Fibroblast of lung (primary cell): ENCODE measurements around the gene SHISAL1. TPM values are rescaled to one million over a fixed set of nuclear protein-coding genes. Genes with fewer than 3 reads are reported as not detected.
A peak's percentile ranks its signal among the peaks of the same experiment; 100 is the strongest.

Experiments
- DNase-seq, 2 donors: peaks; one replicate each; pipeline versions ENCODE4 v3.0.0 to v3.0.0-alpha.2; 2010; ENCODE audit warnings: low read depth in 2 of 2
- H2AFZ ChIP-seq: 2 replicates; pipeline ENCODE4 v1.5.1; 2012; ENCODE audit warnings: low read length, control low read depth, inconsistent platforms
- H3K27ac ChIP-seq: 2 replicates; pipeline ENCODE4 v1.5.1; 2011; ENCODE audit warnings: low read length, control low read depth; ENCODE audit not compliant: insufficient read depth
- H3K27me3 ChIP-seq: 2 replicates; pipeline ENCODE4 v1.5.1; 2011; ENCODE audit warnings: mild to moderate bottlenecking, low read length; ENCODE audit not compliant: control insufficient read depth, insufficient read depth
- H3K36me3 ChIP-seq: 2 replicates; pipeline ENCODE4 v1.5.1; 2011; ENCODE audit warnings: low read length; ENCODE audit not compliant: control insufficient read depth, insufficient read depth
- H3K4me1 ChIP-seq: 2 replicates; pipeline ENCODE4 v1.5.1; 2011; ENCODE audit warnings: low read length; ENCODE audit not compliant: control insufficient read depth, insufficient read depth; ENCODE audit errors: extremely low read depth
- H3K4me2 ChIP-seq: 2 replicates; pipeline ENCODE4 v1.5.1; 2011; ENCODE audit warnings: low read length, control low read depth; ENCODE audit not compliant: insufficient read depth; ENCODE audit errors: extremely low read depth
- H3K4me3 ChIP-seq, 4 experiments: fragments of 200-600 bp in 1 of 4; sonication (generic) in 1 of 4; replicated peaks in 1 of 4; 2 replicates each; pipeline ENCODE4 v1.5.1; 2011 to 2016; ENCODE audit warnings: low read length in 4 of 4, low read depth in 3 of 4, mild to moderate bottlenecking in 3 of 4, control low read depth in 2 of 4, inconsistent platforms in 1 of 4, mixed read lengths in 1 of 4; ENCODE audit not compliant: insufficient read depth in 1 of 4; ENCODE audit errors: control extremely low read depth in 1 of 4
- H3K79me2 ChIP-seq: 2 replicates; pipeline ENCODE4 v1.5.1; 2012; ENCODE audit warnings: mild to moderate bottlenecking, low read length, inconsistent platforms; ENCODE audit not compliant: control insufficient read depth, insufficient read depth
- H3K9ac ChIP-seq: 2 replicates; pipeline ENCODE4 v1.5.1; 2011; ENCODE audit warnings: mild to moderate bottlenecking, low read length, control low read depth; ENCODE audit not compliant: insufficient read depth
- H3K9me3 ChIP-seq: 2 replicates; pipeline ENCODE4 v1.5.1; 2012; ENCODE audit warnings: low read depth, low read length; ENCODE audit not compliant: control insufficient read depth, insufficient read depth
- H4K20me1 ChIP-seq: 2 replicates; pipeline ENCODE4 v1.5.1; 2011; ENCODE audit warnings: low read length; ENCODE audit not compliant: control insufficient read depth, insufficient read depth; ENCODE audit errors: extremely low read depth
- CTCF ChIP-seq, 2 donors: IDR thresholded peaks in 1 of 2; conservative IDR thresholded peaks in 1 of 2; 1 replicate in 1 of 2; 2 replicates in 1 of 2; pipeline ENCODE4 v1.5.1; 2011 to 2012; ENCODE audit warnings: low read length in 2 of 2, control low read depth in 1 of 2, inconsistent platforms in 1 of 2, low read depth in 1 of 2, mild to moderate bottlenecking in 1 of 2
- EZH2 ChIP-seq: IDR thresholded peaks from 2 replicates; pipeline ENCODE4 v1.5.1; 2012; ENCODE audit warnings: low read length, control low read depth, mild to moderate bottlenecking; ENCODE audit errors: missing control alignments
- polyA plus RNA-seq, 2 donors: library from polyadenylated mRNA; depleted of rRNA in 1 of 2; stranded (reverse) in 1 of 2; unstranded in 1 of 2; fragments of >200 nt; gene quantifications; 2 replicates each; pipeline ENCODE4 v1.2.1, GENCODE V29; 2011 to 2012; ENCODE audit warnings: missing spikeins in 1 of 2
- total RNA-seq: library from RNA; depleted of rRNA; stranded (reverse); fragments of >200 nt; gene quantifications from 2 replicates; pipeline ENCODE4 v1.2.1, GENCODE V29; 2014

Gene SHISAL1
- total and polyA plus RNA-seq, 2 donors (not counting 1 experiment from before 2014, with no cell fraction given), result 0.73 to 3.5 TPM

- DNase-seq, result no peak
- H3K79me2 ChIP-seq, result no peaks in the 10 kb centered on the region
- H4K20me1 ChIP-seq, result no peaks in the 10 kb centered on the region
- no peak overlapping the region for H3K27ac ChIP-seq
- H3K27me3 ChIP-seq, result peaks cover 11% of the 10 kb centered on the region
- H3K36me3 ChIP-seq, result no peaks in the 10 kb centered on the region
- no peaks in the 10 kb centered on the region for H3K9me3 ChIP-seq
- no peak overlapping the region for H3K9ac ChIP-seq
- H3K4me3 ChIP-seq, result no peak overlapping the region
- peaks cover 2% of the 10 kb centered on the region for H3K4me1 ChIP-seq
- H3K4me2 ChIP-seq, result no peak overlapping the region
- no peak overlapping the region for H2AFZ ChIP-seq
- TF ChIP-seq EZH2 (no peak), CTCF (conservative IDR thresholded peaks at IDR 0.05 in 1 of 2, IDR thresholded peaks at IDR 0.05 in 1 of 2; ENCODE audit: low read depth in 1 of 2, low read length in 2 of 2) (no peak)
Measured at GRCh38 chr22:44338177-44338810, 25.5 kb upstream of the SHISAL1 start.

- no peak overlapping the region for H3K27ac ChIP-seq
- peaks cover 2% of the 10 kb centered on the region for H3K4me1 ChIP-seq
- no peak overlapping the region for H3K9ac ChIP-seq
- peak; percentile 53 to 76 for DNase-seq
- no peaks in the 10 kb centered on the region for H3K9me3 ChIP-seq
- peaks cover 10% of the 10 kb centered on the region for H3K27me3 ChIP-seq
- H3K79me2 ChIP-seq, result no peaks in the 10 kb centered on the region
- no peak overlapping the region for H2AFZ ChIP-seq
- H3K36me3 ChIP-seq, result no peaks in the 10 kb centered on the region
- H3K4me3 ChIP-seq, result no peak overlapping the region
- H4K20me1 ChIP-seq, result no peaks in the 10 kb centered on the region
- H3K4me2 ChIP-seq, result no peak overlapping the region
- TF ChIP-seq EZH2 (no peak), CTCF (conservative IDR thresholded peaks at IDR 0.05 in 1 of 2, IDR thresholded peaks at IDR 0.05 in 1 of 2; ENCODE audit: low read depth in 1 of 2, low read length in 2 of 2) (no peak)
Measured at GRCh38 chr22:44337678-44338004, 24.9 kb upstream of the SHISAL1 start.

GRCh38 chr22:44336962-44337677, 24.4 kb upstream of the SHISAL1 start:
- H3K9ac ChIP-seq, result no peak overlapping the region
- no peaks in the 10 kb centered on the region for H3K9me3 ChIP-seq
- H3K36me3 ChIP-seq, result no peaks in the 10 kb centered on the region
- H4K20me1 ChIP-seq, result no peaks in the 10 kb centered on the region
- H3K79me2 ChIP-seq, result no peaks in the 10 kb centered on the region
- no peak overlapping the region for H3K4me3 ChIP-seq
- no peak for TF ChIP-seq CTCF (conservative IDR thresholded peaks at IDR 0.05 in 1 of 2, IDR thresholded peaks at IDR 0.05 in 1 of 2; ENCODE audit: low read depth in 1 of 2, low read length in 2 of 2)
- TF ChIP-seq EZH2, result no peak
- H3K4me2 ChIP-seq, result no peak overlapping the region
- peaks cover 15% of the 10 kb centered on the region for H3K27me3 ChIP-seq
- peaks cover 2% of the 10 kb centered on the region for H3K4me1 ChIP-seq
- no peak for DNase-seq
- H3K27ac ChIP-seq, result no peak overlapping the region
- H2AFZ ChIP-seq, result no peak overlapping the region
